DND-41 (cell line): ENCODE results near the gene CDIPT.

Experiments used
- ATAC-seq: fragments of 200-7000 bp; cut with Tn5 transposase; 3 replicates; pipeline ENCODE4 v1.9.1; 2021; ENCODE audit warnings: low read depth; ENCODE audit not compliant: insufficient read depth
- DNase-seq: peaks from one replicate; pipeline ENCODE4 v3.0.0-alpha.2; 2020
- H2AFZ ChIP-seq: 2 replicates; pipeline ENCODE4 v1.6.0; 2012; ENCODE audit warnings: low read depth, low read length
- H3K27ac ChIP-seq: 2 replicates; pipeline ENCODE4 v1.5.1; 2012; ENCODE audit warnings: low read length, inconsistent platforms
- H3K27me3 ChIP-seq: fragments of 200-600 bp; sonication (generic); 2 replicates; pipeline ENCODE4 v1.6.0; 2012; ENCODE audit warnings: low read length, mild to moderate bottlenecking, inconsistent platforms; ENCODE audit not compliant: insufficient read depth, poor library complexity
- H3K36me3 ChIP-seq: 2 replicates; pipeline ENCODE4 v1.5.1; 2012; ENCODE audit warnings: low read length, inconsistent platforms; ENCODE audit not compliant: insufficient read depth
- H3K4me1 ChIP-seq: 2 replicates; pipeline ENCODE4 v1.5.1; 2012; ENCODE audit warnings: mild to moderate bottlenecking, low read length; ENCODE audit not compliant: insufficient read depth
- H3K4me2 ChIP-seq: 2 replicates; pipeline ENCODE4 v1.6.0; 2012; ENCODE audit warnings: mild to moderate bottlenecking, moderate library complexity, low read length, inconsistent platforms; ENCODE audit not compliant: insufficient read depth
- H3K4me3 ChIP-seq, 2 experiments: fragments of 200-600 bp in 1 of 2; shearing (Covaris generic) in 1 of 2; 2 replicates each; pipeline ENCODE4 v1.5.1; 2012 to 2016; ENCODE audit warnings: inconsistent platforms in 2 of 2, low read length in 2 of 2, mild to moderate bottlenecking in 2 of 2, low read depth in 1 of 2, moderate library complexity in 1 of 2
- H3K79me2 ChIP-seq: 2 replicates; pipeline ENCODE4 v1.6.0; 2012; ENCODE audit warnings: low read length, inconsistent platforms; ENCODE audit not compliant: insufficient read depth
- H3K9ac ChIP-seq: 2 replicates; pipeline ENCODE4 v1.6.0; 2012; ENCODE audit warnings: low read depth, mild to moderate bottlenecking, inconsistent platforms, low read length, moderate library complexity
- H3K9me3 ChIP-seq: 2 replicates; pipeline ENCODE4 v1.5.1; 2012; ENCODE audit warnings: low read length, moderate library complexity, mild to moderate bottlenecking, inconsistent platforms; ENCODE audit not compliant: insufficient read depth, severe bottlenecking
- H4K20me1 ChIP-seq: 2 replicates; pipeline ENCODE4 v1.6.0; 2012; ENCODE audit warnings: low read length; ENCODE audit not compliant: insufficient read depth
- CTCF ChIP-seq: IDR thresholded peaks from 2 replicates; pipeline ENCODE4 v1.5.1; 2012; ENCODE audit warnings: borderline replicate concordance, low read length, moderate library complexity, mild to moderate bottlenecking; ENCODE audit not compliant: poor library complexity, severe bottlenecking; ENCODE audit errors: extremely low read depth
- EZH2 ChIP-seq: IDR thresholded peaks from 3 replicates; pipeline ENCODE4 v1.6.1; 2012; ENCODE audit warnings: borderline replicate concordance, low read depth, mild to moderate bottlenecking, moderate library complexity, low read length, inconsistent platforms; ENCODE audit not compliant: severe bottlenecking

CDIPT gene

GRCh38 chr16:29898135-29898803, 35.2 kb upstream of the CDIPT start:
- Histone ChIP-seq H3K9ac (no peak overlapping the region), H3K9me3 (no peaks in the 10 kb centered on the region), H4K20me1 (peaks cover 14% of the 10 kb centered on the region), H3K36me3 (no peaks in the 10 kb centered on the region), H3K79me2 (no peaks in the 10 kb centered on the region), H3K4me2 (no peak overlapping the region), H3K4me3 (no peak overlapping the region), H2AFZ (no peak overlapping the region), H3K27me3 (peaks cover 8% of the 10 kb centered on the region), H3K27ac (no peak overlapping the region), H3K4me1 (peaks cover 23% of the 10 kb centered on the region)
- TF ChIP-seq EZH2 = no peak
- TF ChIP-seq CTCF = no peak
- DNase-seq (peak; percentile 24), ATAC-seq (no peak)

GRCh38 chr16:29897333-29897732, 34.3 kb upstream of the CDIPT start:
- Histone ChIP-seq H3K9ac (no peak overlapping the region), H2AFZ (no peak overlapping the region), H3K4me2 (no peak overlapping the region), H3K36me3 (no peaks in the 10 kb centered on the region), H3K4me3 (no peak overlapping the region), H3K27me3 (peaks cover 8% of the 10 kb centered on the region), H3K79me2 (no peaks in the 10 kb centered on the region), H4K20me1 (peaks cover 14% of the 10 kb centered on the region), H3K27ac (no peak overlapping the region), H3K4me1 (peaks cover 23% of the 10 kb centered on the region), H3K9me3 (no peaks in the 10 kb centered on the region)
- ATAC-seq (no peak), DNase-seq (no peak)
- no peak for TF ChIP-seq EZH2
- no peak for TF ChIP-seq CTCF

GRCh38 chr16:29896841-29897240, 33.8 kb upstream of the CDIPT start:
- H4K20me1 ChIP-seq = peaks cover 14% of the 10 kb centered on the region
- H3K4me3 ChIP-seq = no peak overlapping the region
- no peak overlapping the region for H3K27ac ChIP-seq
- no peaks in the 10 kb centered on the region for H3K36me3 ChIP-seq
- no peaks in the 10 kb centered on the region for H3K79me2 ChIP-seq
- H3K9me3 ChIP-seq = no peaks in the 10 kb centered on the region
- no peak overlapping the region for H3K9ac ChIP-seq
- no peak for DNase-seq
- H3K27me3 ChIP-seq = peaks cover 8% of the 10 kb centered on the region
- no peak overlapping the region for H3K4me2 ChIP-seq
- TF ChIP-seq EZH2 = no peak
- no peak for TF ChIP-seq CTCF
- no peak for ATAC-seq
- H2AFZ ChIP-seq = no peak overlapping the region
- peaks cover 23% of the 10 kb centered on the region for H3K4me1 ChIP-seq

- peaks cover 8% of the 10 kb centered on the region for H3K4me1 ChIP-seq
- H3K27ac ChIP-seq = no peak overlapping the region
- no peak for DNase-seq
- peaks cover 9% of the 10 kb centered on the region; the same call in 1 of the 2 replicates for H4K20me1 ChIP-seq
- H3K9me3 ChIP-seq = no peaks in the 10 kb centered on the region
- TF ChIP-seq EZH2 (no peak), CTCF (no peak)
- no peak for ATAC-seq
- no peak overlapping the region for H3K4me2 ChIP-seq
- no peak overlapping the region for H2AFZ ChIP-seq
- H3K79me2 ChIP-seq = no peaks in the 10 kb centered on the region
- H3K27me3 ChIP-seq = peaks cover 8% of the 10 kb centered on the region
- H3K36me3 ChIP-seq = no peaks in the 10 kb centered on the region
- no peak overlapping the region for H3K4me3 ChIP-seq
- H3K9ac ChIP-seq = no peak overlapping the region
These were observed 31.3 kb upstream of the CDIPT start for GRCh38 chr16:29894352-29894751.
